HepG2 (cell line): Measurements from ENCODE around the gene FUT3. TPM values are rescaled to one million over a fixed set of nuclear protein-coding genes. Genes with fewer than 3 reads are reported as not detected.

Experiments used
- ADNP ChIP-seq: sonication (generic); formaldehyde crosslinking; IDR thresholded peaks from 2 replicates; pipeline ENCODE4 v1.4.0; 2020; ENCODE audit warnings: missing genetic modification reagents
- ARHGAP35 ChIP-seq: sonication (generic); formaldehyde crosslinking; IDR thresholded peaks from 2 replicates; pipeline ENCODE4 v1.9.0; 2022; ENCODE audit warnings: mild to moderate bottlenecking, inconsistent platforms, moderate library complexity, missing genetic modification reagents, borderline replicate concordance
- KDM5A ChIP-seq: fragments of 200-600 bp; sonication (generic); IDR thresholded peaks from 2 replicates; pipeline ENCODE4 v1.7.0; 2018; ENCODE audit warnings: antibody characterized with exemption, mild to moderate bottlenecking, low read length, borderline replicate concordance
- MEIS1 ChIP-seq: sonication (generic); formaldehyde crosslinking; IDR thresholded peaks from 2 replicates; pipeline ENCODE4 v1.9.0; 2021; ENCODE audit warnings: mild to moderate bottlenecking, missing genetic modification reagents, moderate library complexity, borderline replicate concordance
- PCBP2 ChIP-seq: fragments of 200-400 bp; formaldehyde crosslinking; optimal IDR thresholded peaks from 2 replicates; pipeline ENCODE3; 2018; ENCODE audit warnings: low read length, low read depth; ENCODE audit not compliant: poor library complexity, severe bottlenecking
- RFX1 ChIP-seq: fragments of 450-650 bp; IDR thresholded peaks from 2 replicates; pipeline ENCODE4 v1.6.1; 2017
- SAP130 ChIP-seq: IDR thresholded peaks from 2 replicates; pipeline ENCODE4 v1.6.1; 2016; ENCODE audit warnings: low read depth
- SNRNP70 ChIP-seq: fragments of 200-400 bp; formaldehyde crosslinking; IDR thresholded peaks from 2 replicates; pipeline ENCODE4 v1.6.1; 2017; ENCODE audit warnings: mild to moderate bottlenecking, low read depth, low read length, moderate library complexity
- SPEN ChIP-seq: sonication (generic); formaldehyde crosslinking; IDR thresholded peaks from 2 replicates; pipeline ENCODE4 v1.5.1; 2020; ENCODE audit warnings: low read depth, mild to moderate bottlenecking, missing genetic modification reagents
- ZBTB14 ChIP-seq: sonication (generic); formaldehyde crosslinking; IDR thresholded peaks from 2 replicates; pipeline ENCODE4 v1.4.0; 2020; ENCODE audit warnings: missing genetic modification reagents
- ZNF136 ChIP-seq: sonication (generic); formaldehyde crosslinking; IDR thresholded peaks from 2 replicates; pipeline ENCODE4 v1.8.1; 2022; ENCODE audit warnings: low read depth, mild to moderate bottlenecking, moderate library complexity, missing genetic modification reagents
- ZNF775 ChIP-seq: sonication (generic); formaldehyde crosslinking; IDR thresholded peaks from 2 replicates; pipeline ENCODE4 v1.4.0; 2020; ENCODE audit warnings: missing genetic modification reagents, mild to moderate bottlenecking, moderate library complexity, borderline replicate concordance
- polyA plus RNA-seq, 8 experiments: library from polyadenylated mRNA; depleted of rRNA in 3 of 8; stranded (reverse) in 7 of 8; unstranded in 1 of 8; fragments of >200 nt; fragmentation: Illumina TruSeq in 4 of 8; extraction: Trizol in 4 of 8; gene quantifications; 2 replicates each; pipeline versions ENCODE4 v1.2.1 to v1.2.3, GENCODE V29; 2011 to 2016; ENCODE audit warnings: low read depth in 4 of 8, missing spikeins in 1 of 8, mixed read lengths in 1 of 8; ENCODE audit not compliant: insufficient read depth in 1 of 8
- total RNA-seq, 5 experiments: library from RNA; depleted of rRNA; stranded (reverse); fragments of >200 nt; fragmentation: Illumina TruSeq; extraction: Trizol; gene quantifications; 2 replicates each; pipeline ENCODE4 v1.2.3, GENCODE V29; 2016; ENCODE audit warnings: low read depth in 1 of 5
- TF ChIP-seq, protein P1 (sequence below): sonication (generic); formaldehyde crosslinking; IDR thresholded peaks from 2 replicates; pipeline ENCODE4 v1.8.0; 2022; ENCODE audit warnings: mild to moderate bottlenecking, missing genetic modification reagents, borderline replicate concordance
- TF ChIP-seq, protein P2 (sequence below): sonication (generic); formaldehyde crosslinking; IDR thresholded peaks from 2 replicates; pipeline ENCODE4 v1.9.0; 2022; ENCODE audit warnings: low read depth, missing genetic modification reagents
- TF ChIP-seq, protein P3 (sequence below): sonication (generic); formaldehyde crosslinking; IDR thresholded peaks from 2 replicates; pipeline ENCODE4 v1.8.0; 2022; ENCODE audit warnings: mild to moderate bottlenecking, missing genetic modification reagents, moderate library complexity
- TF ChIP-seq, protein P4 (sequence below): sonication (generic); formaldehyde crosslinking; IDR thresholded peaks from 2 replicates; pipeline ENCODE4 v1.4.0; 2020; ENCODE audit warnings: mild to moderate bottlenecking, missing genetic modification reagents
- TF ChIP-seq, protein P5 (sequence below): sonication (generic); formaldehyde crosslinking; IDR thresholded peaks from 2 replicates; pipeline ENCODE4 v1.4.0; 2020; ENCODE audit warnings: missing genetic modification reagents

The FUT3 gene
- total and polyA plus RNA-seq, 2 of the 13 experiments (the other 11 are each of a cell fraction or from before 2014, with no cell fraction given) = 0.53 to 1.1 TPM

DNA sequence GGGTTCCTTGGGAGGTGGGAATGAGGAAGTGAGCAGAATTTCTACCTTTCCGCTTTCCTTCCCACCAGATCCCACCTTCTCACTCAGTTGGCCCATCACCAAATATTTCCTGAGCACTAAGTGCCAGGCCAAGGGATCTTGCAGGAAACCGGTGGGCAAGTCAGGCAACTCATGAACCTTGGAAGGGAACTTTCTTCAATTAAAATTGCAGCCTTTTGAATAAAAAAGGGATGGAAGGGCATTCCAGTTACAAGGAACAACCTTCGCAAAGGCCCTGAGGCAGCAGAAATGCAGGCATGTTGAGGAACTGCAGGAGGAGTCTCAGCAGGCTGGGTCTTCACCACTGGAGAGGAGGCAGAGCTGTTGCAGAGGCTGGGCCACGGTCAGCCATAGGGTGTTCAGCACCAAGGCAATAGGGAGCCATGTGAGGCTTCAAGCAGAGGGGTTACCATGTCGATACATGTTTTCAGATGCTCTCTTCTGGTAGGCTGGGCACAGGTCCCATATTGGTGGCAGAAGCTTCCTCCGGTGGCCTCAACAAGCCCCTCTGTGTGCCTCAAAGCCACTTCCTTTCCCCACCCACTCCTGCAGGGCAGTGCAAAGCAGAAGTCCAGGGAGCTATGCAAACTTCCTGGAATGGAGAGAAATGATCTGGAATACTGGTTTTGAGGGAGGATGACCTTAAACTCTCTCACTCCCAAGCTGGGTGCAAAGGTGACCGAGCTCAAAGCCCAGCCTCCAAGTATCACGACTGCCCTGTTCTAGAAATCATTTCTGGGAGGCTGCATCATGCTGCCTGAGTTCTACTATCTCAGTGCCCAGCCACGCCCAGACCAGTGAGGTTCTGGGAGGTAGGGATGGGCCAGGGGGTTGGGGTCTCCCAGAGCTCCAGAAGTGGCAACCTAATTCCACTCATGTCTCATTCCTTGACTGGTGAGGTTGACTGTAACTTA lies 11.9 kb downstream of the FUT3 start, which contains the start of gene FUT6 (continued):
- TF ChIP-seq, protein P1, sequence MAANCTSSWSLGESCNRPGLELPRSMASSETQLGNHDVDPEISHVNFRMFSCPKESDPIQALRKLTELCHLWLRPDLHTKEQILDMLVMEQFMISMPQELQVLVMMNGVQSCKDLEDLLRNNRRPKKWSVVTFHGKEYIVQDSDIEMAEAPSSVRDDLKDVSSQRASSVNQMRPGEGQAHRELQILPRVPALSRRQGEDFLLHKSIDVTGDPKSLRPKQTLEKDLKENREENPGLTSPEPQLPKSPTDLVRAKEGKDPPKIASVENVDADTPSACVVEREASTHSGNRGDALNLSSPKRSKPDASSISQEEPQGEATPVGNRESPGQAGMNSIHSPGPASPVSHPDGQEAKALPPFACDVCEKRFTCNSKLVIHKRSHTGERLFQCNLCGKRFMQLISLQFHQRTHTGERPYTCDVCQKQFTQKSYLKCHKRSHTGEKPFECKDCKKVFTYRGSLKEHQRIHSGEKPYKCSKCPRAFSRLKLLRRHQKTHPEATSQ (CRISPR knock-in tag) = no peak
- TF ChIP-seq MEIS1 (CRISPR knock-in tag) (peak; percentile 36; the same call in 1 of the 2 replicates), ZNF775 (no peak), ARHGAP35 (CRISPR knock-in tag) (0 out of 2 replicates have a peak, but pooled peaks have one; percentile 29), RFX1 (no peak), SNRNP70 (no peak), ADNP (CRISPR knock-in tag) (0 out of 2 replicates have a peak, but pooled peaks have one; percentile 31), SAP130 (CRISPR knock-in tag) (peak; percentile 73), SPEN (CRISPR knock-in tag) (peak; percentile 64; the same call in 1 of the 2 replicates), ZNF136 (CRISPR knock-in tag) (no peak), PCBP2 (no peak), ZBTB14 (CRISPR knock-in tag) (peak; percentile 10; the same call in 1 of the 2 replicates), KDM5A (no peak)
- TF ChIP-seq, protein P2, sequence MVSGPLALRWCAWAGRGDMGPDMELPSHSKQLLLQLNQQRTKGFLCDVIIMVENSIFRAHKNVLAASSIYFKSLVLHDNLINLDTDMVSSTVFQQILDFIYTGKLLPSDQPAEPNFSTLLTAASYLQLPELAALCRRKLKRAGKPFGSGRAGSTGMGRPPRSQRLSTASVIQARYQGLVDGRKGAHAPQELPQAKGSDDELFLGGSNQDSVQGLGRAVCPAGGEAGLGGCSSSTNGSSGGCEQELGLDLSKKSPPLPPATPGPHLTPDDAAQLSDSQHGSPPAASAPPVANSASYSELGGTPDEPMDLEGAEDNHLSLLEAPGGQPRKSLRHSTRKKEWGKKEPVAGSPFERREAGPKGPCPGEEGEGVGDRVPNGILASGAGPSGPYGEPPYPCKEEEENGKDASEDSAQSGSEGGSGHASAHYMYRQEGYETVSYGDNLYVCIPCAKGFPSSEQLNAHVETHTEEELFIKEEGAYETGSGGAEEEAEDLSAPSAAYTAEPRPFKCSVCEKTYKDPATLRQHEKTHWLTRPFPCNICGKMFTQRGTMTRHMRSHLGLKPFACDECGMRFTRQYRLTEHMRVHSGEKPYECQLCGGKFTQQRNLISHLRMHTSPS (CRISPR knock-in tag) = peak; percentile 37; the same call in 1 of the 2 replicates
- TF ChIP-seq, protein P3, sequence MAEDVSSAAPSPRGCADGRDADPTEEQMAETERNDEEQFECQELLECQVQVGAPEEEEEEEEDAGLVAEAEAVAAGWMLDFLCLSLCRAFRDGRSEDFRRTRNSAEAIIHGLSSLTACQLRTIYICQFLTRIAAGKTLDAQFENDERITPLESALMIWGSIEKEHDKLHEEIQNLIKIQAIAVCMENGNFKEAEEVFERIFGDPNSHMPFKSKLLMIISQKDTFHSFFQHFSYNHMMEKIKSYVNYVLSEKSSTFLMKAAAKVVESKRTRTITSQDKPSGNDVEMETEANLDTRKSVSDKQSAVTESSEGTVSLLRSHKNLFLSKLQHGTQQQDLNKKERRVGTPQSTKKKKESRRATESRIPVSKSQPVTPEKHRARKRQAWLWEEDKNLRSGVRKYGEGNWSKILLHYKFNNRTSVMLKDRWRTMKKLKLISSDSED = no peak
- TF ChIP-seq, protein P4, sequence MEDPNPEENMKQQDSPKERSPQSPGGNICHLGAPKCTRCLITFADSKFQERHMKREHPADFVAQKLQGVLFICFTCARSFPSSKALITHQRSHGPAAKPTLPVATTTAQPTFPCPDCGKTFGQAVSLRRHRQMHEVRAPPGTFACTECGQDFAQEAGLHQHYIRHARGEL = no peak
- TF ChIP-seq, protein P5, sequence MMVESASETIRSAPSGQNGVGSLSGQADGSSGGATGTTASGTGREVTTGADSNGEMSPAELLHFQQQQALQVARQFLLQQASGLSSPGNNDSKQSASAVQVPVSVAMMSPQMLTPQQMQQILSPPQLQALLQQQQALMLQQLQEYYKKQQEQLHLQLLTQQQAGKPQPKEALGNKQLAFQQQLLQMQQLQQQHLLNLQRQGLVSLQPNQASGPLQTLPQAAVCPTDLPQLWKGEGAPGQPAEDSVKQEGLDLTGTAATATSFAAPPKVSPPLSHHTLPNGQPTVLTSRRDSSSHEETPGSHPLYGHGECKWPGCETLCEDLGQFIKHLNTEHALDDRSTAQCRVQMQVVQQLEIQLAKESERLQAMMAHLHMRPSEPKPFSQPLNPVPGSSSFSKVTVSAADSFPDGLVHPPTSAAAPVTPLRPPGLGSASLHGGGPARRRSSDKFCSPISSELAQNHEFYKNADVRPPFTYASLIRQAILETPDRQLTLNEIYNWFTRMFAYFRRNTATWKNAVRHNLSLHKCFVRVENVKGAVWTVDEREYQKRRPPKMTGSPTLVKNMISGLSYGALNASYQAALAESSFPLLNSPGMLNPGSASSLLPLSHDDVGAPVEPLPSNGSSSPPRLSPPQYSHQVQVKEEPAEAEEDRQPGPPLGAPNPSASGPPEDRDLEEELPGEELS (CRISPR knock-in tag) = peak; percentile 68; the same call in 1 of the 2 replicates
